Measurements from ENCODE around the gene SYT17. TPM values are rescaled to one million over a fixed set of nuclear protein-coding genes. Genes with fewer than 3 reads are reported as not detected.
"Not testable (repeated sequence)": the region's sequence is repeated elsewhere in the genome, so short reads cannot be mapped to it uniquely, and the experiment has no call there.

The SYT17 gene
- polyA plus RNA-seq, 6 donors from 2014 or later, result 23.6 to 51.9 (median 33.1) TPM

GRCh38 chr16:19184823-19185509 lies 16.9 kb downstream of the SYT17 start:
- no peak for ATAC-seq (ENCODE audit: low read depth in 2 of 2)

GRCh38 chr16:19185510-19185851 lies 17.4 kb downstream of the SYT17 start:
- Mint-ChIP-seq H3K4me3 (no peak overlapping the region), H3K36me3 (peaks cover 18 to 21% of the 10 kb centered on the region in 2 donors), H3K27ac (no peak overlapping the region), H3K4me1 (peaks cover 0 to 4% (median 0%) of the 10 kb centered on the region in 3 donors), H3K9me3 (peaks cover 0 to 9% (median 2%) of the 10 kb centered on the region in 7 donors), H3K27me3 (peaks cover 3 to 10% (median 4%) of the 10 kb centered on the region in 3 donors)
- DNase-seq (no peak), ATAC-seq (ENCODE audit: low read depth in 2 of 2) (no peak)

More at GRCh38 chr16:19184823-19185509, 16.9 kb downstream of the SYT17 start:
- no peak for DNase-seq
- Mint-ChIP-seq H3K27ac (peak overlapping the region in 1 of 6 donors; percentile 6), H3K4me3 (no peak overlapping the region), H3K27me3 (peaks cover 3 to 16% (median 6%) of the 10 kb centered on the region in 3 donors), H3K9me3 (peaks cover 0 to 9% (median 2%) of the 10 kb centered on the region in 7 donors), H3K4me1 (peaks cover 0 to 9% (median 0%) of the 10 kb centered on the region in 3 donors), H3K36me3 (peaks cover 23 to 25% of the 10 kb centered on the region in 2 donors)

DNA sequence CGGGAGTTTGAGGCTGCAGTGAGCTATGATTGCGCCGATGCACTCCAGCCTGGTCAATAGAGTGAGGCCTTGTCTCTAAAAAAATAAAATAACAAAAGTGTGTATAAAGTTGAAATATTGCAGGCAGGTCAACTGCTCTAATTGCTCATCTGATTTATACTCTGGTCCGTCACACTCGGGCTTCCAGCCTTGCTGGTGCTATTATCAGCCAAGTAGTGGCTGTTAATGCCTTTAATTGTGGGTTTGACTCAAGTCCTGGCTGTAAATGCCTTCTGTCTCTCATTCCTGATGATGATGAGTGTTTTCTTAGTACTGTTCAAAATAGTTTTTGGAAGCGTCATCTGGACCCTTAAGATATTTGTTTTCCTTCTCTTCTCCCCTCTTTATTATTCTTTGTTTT lies 18.4 kb downstream of the SYT17 start:
- Mint-ChIP-seq H3K9me3 (peaks cover 0 to 9% (median 2%) of the 10 kb centered on the region in 7 donors), H3K4me1 (peaks cover 0 to 4% (median 0%) of the 10 kb centered on the region in 3 donors), H3K27me3 (peaks cover 2 to 5% (median 3%) of the 10 kb centered on the region in 3 donors), H3K36me3 (peaks cover 13 to 23% of the 10 kb centered on the region in 2 donors), H3K27ac (no peak overlapping the region), H3K4me3 (no peak overlapping the region)
- no peak for DNase-seq
- no peak for ATAC-seq (ENCODE audit: low read depth in 2 of 2)

GRCh38 chr16:19187961-19188360 lies 19.9 kb downstream of the SYT17 start:
- Mint-ChIP-seq H3K36me3 (peaks cover 6 to 24% of the 10 kb centered on the region in 2 donors), H3K27me3 (peaks cover 0 to 13% (median 3%) of the 10 kb centered on the region in 3 donors)
- not testable (repeated sequence) for ATAC-seq (ENCODE audit: low read depth in 2 of 2); H3K27ac Mint-ChIP-seq; H3K4me1 Mint-ChIP-seq; H3K9me3 Mint-ChIP-seq; H3K4me3 Mint-ChIP-seq; DNase-seq

DNA sequence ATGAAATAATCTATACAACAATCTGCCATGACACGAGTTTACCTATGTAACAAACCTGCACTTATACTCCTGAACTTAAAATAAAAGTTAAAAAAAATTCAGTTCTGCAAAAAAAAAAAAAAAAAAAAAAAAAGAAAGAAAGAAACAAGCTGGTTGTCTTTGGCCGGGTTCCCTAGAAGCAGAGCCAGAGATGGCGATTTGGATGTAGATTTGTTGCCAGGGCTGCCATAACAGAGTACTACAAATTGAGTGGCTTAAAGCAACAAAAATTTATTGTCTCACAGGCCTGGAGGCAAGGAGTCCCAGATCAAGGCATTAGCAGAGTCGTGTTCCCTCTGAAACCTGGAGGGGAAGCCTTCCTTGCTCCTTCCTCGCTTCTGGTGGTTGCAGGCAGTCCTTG lies 20.4 kb downstream of the SYT17 start:
- Mint-ChIP-seq H3K27me3 (peaks cover 0 to 13% (median 0%) of the 10 kb centered on the region in 3 donors), H3K4me1 (peaks cover 0 to 12% (median 6%) of the 10 kb centered on the region in 3 donors), H3K36me3 (peaks cover 6 to 22% of the 10 kb centered on the region in 2 donors), H3K9me3 (peaks cover 0 to 9% (median 2%) of the 10 kb centered on the region in 7 donors), H3K27ac (no peak overlapping the region), H3K4me3 (no peak overlapping the region)
- DNase-seq, result no peak
- ATAC-seq (ENCODE audit: low read depth in 2 of 2), result no peak

DNA sequence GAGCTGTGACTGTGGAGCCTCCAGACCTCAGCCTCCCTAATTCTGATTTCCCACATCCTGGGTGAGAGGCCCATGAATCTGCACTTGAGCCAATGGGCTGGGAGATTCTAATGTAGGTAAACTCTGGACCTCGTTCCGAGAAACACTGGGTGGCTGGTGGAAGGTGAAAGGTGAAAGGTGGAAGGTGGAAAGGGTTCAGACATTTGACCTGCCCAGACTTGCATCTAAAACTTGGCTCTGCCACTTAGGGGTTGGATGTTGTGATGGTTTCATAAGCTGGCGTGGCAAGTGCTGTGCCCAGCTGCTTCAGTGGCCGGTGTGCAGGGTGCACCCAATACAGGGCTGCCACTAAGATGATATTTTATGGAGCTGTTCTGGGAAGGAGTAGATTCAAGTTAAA lies 24.8 kb downstream of the SYT17 start:
- peaks cover 6 to 9% of the 10 kb centered on the region in 2 donors for H3K36me3 Mint-ChIP-seq

DNA sequence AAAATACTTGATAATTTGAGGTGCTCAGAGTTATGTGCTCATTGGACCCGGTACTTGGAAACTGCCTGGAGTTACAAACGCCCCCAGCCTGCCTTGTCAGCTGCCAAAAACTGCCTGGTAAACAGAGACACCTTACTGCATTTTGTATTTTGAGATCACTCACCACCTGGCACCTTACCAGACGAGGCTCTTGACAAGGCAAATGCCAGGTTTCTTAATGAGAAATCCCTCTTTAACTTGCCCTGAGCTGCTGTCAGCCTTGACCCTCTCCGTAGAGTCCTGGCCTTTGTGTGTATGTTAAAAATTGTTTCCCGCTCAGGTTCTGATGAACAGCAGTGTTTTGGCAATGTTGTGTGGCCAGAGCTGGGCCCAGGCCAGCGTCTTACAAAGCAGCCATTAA lies 28.8 kb downstream of the SYT17 start:
- peaks cover 9 to 23% of the 10 kb centered on the region in 2 donors for H3K36me3 Mint-ChIP-seq
- peaks cover 4 to 25% (median 17%) of the 10 kb centered on the region in 7 donors for H3K9me3 Mint-ChIP-seq
- no peak overlapping the region for H3K27ac Mint-ChIP-seq
- H3K4me1 Mint-ChIP-seq, result peaks cover 0 to 18% (median 6%) of the 10 kb centered on the region in 3 donors
- ATAC-seq (ENCODE audit: low read depth in 2 of 2) (no peak), DNase-seq (no peak)
- peaks cover 0 to 8% (median 0%) of the 10 kb centered on the region in 3 donors for H3K27me3 Mint-ChIP-seq
- H3K4me3 Mint-ChIP-seq, result no peak overlapping the region

More for the DNA sequence above, 24.8 kb downstream of the SYT17 start:
- DNase-seq (no peak), ATAC-seq (ENCODE audit: low read depth in 2 of 2) (no peak)
- H3K4me3 Mint-ChIP-seq, result no peak overlapping the region
- H3K4me1 Mint-ChIP-seq, result peaks cover 0 to 18% (median 6%) of the 10 kb centered on the region in 3 donors
- peaks cover 0 to 13% (median 0%) of the 10 kb centered on the region in 3 donors for H3K27me3 Mint-ChIP-seq
- H3K27ac Mint-ChIP-seq, result peak overlapping the region in 1 of 6 donors; percentile 9
- peaks cover 0 to 4% (median 2%) of the 10 kb centered on the region in 7 donors for H3K9me3 Mint-ChIP-seq

DNA sequence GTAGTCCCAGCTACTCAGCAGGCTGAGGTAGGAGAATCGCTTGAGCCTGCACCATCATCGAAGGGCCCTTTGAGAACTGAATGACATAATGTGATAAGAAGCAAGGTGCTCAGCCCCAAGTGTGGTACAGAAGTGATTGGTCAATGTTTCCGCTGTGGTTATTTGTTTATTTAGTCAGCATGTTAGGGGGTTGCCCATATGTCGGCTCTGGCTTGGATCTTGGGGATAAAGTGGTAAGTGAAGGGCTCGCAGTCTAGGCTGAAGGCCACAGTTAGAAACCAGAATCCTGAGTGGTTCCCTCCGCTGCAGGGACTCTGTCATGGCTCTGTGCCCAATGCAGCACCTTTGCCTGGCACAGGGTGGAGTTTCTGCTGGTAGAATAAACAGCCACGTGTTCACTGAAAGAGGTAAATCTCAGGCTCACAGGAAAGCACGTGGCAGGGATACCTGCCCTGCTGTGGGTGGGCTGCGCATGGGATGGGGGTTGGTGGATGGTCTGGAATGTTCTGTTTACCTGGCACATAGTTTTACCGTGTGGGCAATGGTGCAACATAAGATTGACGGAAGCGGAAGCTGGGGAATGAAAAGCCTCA lies 35.4 kb downstream of the SYT17 start:
- Mint-ChIP-seq H3K4me1 (peaks cover 11 to 52% (median 27%) of the 10 kb centered on the region in 3 donors), H3K9me3 (peaks cover 4 to 26% (median 21%) of the 10 kb centered on the region in 7 donors), H3K36me3 (peaks cover 9 to 18% of the 10 kb centered on the region in 2 donors), H3K27ac (peak overlapping the region in 4 of 6 donors; percentile 26 to 84 (median 73)), H3K4me3 (peak overlapping the region in 1 of 8 donors; percentile 32), H3K27me3 (no peaks in the 10 kb centered on the region)
- ATAC-seq (ENCODE audit: low read depth in 2 of 2), result no peak
- DNase-seq, result no peak

GRCh38 chr16:19210280-19210924 lies 42.4 kb downstream of the SYT17 start:
- ATAC-seq (ENCODE audit: low read depth in 2 of 2) (peak; percentile 77 to 84), DNase-seq (peak; percentile 80)
- H3K27me3 Mint-ChIP-seq, result no peaks in the 10 kb centered on the region
- H3K9me3 Mint-ChIP-seq, result peaks cover 0 to 31% (median 14%) of the 10 kb centered on the region in 7 donors
- H3K27ac Mint-ChIP-seq, result peak overlapping the region; percentile 96 to 99 (median 98)
- peaks cover 24 to 88% (median 43%) of the 10 kb centered on the region in 3 donors for H3K4me1 Mint-ChIP-seq
- peaks cover 0 to 16% of the 10 kb centered on the region in 2 donors for H3K36me3 Mint-ChIP-seq
- H3K4me3 Mint-ChIP-seq, result peak overlapping the region; percentile 72 to 94 (median 88)

DNA sequence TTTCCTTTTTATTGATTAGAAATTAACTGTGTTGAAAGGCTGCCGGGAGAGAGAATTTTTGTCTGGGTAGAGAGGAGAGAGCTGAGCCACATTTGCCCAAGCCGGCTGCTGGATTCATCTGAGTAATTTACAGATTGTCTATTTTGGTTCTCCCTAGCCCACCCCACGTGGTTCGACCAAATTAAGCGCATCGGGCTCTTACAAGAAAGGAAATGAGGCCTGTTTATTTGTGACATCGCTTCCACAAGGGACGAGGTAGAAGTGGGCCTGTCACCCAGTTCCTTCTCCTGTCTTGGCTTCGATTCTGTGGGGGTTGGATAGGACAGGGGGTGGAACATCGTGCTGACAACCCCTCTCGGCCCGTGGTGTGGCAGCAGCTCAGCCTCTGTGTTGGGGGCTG lies 42.9 kb downstream of the SYT17 start:
- Mint-ChIP-seq H3K36me3 (peaks cover 0 to 16% of the 10 kb centered on the region in 2 donors), H3K27me3 (no peaks in the 10 kb centered on the region), H3K4me3 (peak overlapping the region; percentile 72 to 94 (median 88)), H3K9me3 (peaks cover 0 to 35% (median 14%) of the 10 kb centered on the region in 7 donors), H3K27ac (peak overlapping the region; percentile 96 to 99 (median 98)), H3K4me1 (peaks cover 24 to 83% (median 38%) of the 10 kb centered on the region in 3 donors)
- ATAC-seq (ENCODE audit: low read depth in 2 of 2), result peak; percentile 51 to 54
- DNase-seq, result peak; percentile 74

DNA sequence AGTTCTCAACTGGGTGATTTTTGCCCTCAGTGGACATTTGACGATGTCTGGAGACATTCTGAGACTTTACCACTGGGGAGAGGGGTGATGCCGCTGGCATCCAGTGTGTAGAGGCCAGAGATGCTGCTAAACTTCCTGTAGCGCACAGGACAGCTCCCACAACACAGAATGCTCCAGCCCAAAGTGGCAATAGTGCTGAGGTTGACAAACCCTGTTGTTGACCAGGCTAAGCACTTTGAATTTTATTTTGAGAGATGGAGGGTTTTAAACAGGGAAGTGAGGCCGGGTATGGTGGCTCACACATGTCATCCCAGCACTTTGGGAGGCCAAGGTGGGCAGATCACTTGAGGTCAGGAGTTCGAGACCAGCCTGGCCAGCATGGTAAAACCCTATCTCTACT lies 44.0 kb downstream of the SYT17 start:
- no peaks in the 10 kb centered on the region for H3K27me3 Mint-ChIP-seq
- ATAC-seq (ENCODE audit: low read depth in 2 of 2) (no peak), DNase-seq (no peak)
- H3K36me3 Mint-ChIP-seq, result peaks cover 6 to 16% of the 10 kb centered on the region in 2 donors
- peak overlapping the region in 6 of 8 donors; percentile 9 to 88 (median 34) for H3K4me3 Mint-ChIP-seq
- peaks cover 0 to 37% (median 17%) of the 10 kb centered on the region in 7 donors for H3K9me3 Mint-ChIP-seq
- peaks cover 18 to 76% (median 30%) of the 10 kb centered on the region in 3 donors for H3K4me1 Mint-ChIP-seq
- peak overlapping the region in 5 of 6 donors; percentile 24 to 99 (median 96) for H3K27ac Mint-ChIP-seq

DNA sequence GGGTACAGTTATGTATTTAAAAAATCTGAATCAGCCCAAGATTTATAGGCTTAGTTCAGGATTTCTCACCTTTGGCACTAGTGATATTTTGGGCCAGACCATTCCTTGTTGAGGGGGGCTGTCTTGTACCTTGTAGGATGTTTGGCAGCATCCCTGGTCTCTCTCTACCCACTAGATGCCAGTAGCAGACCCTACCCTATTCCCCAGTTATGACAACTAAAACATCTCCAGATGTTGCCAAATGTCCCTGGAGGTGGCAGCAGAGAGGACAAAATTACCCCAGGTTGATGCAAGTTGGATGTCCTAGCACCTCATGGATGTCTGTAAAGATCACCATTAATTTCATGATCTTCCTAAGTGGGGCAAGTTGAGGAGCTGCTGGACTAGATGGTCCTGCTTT lies 45.8 kb downstream of the SYT17 start:
- H3K4me3 Mint-ChIP-seq, result peak overlapping the region in 5 of 8 donors; percentile 5 to 85 (median 50)
- no peaks in the 10 kb centered on the region for H3K27me3 Mint-ChIP-seq
- no peak for DNase-seq
- peak overlapping the region in 5 of 6 donors; percentile 14 to 72 (median 32) for H3K27ac Mint-ChIP-seq
- H3K9me3 Mint-ChIP-seq, result peaks cover 0 to 37% (median 15%) of the 10 kb centered on the region in 7 donors
- peaks cover 6 to 16% of the 10 kb centered on the region in 2 donors for H3K36me3 Mint-ChIP-seq
- no peak for ATAC-seq (ENCODE audit: low read depth in 2 of 2)
- H3K4me1 Mint-ChIP-seq, result peaks cover 13 to 70% (median 29%) of the 10 kb centered on the region in 3 donors

- peak overlapping the region in 1 of 6 donors; percentile 28 for H3K27ac Mint-ChIP-seq
- H3K9me3 Mint-ChIP-seq, result peaks cover 0 to 35% (median 15%) of the 10 kb centered on the region in 7 donors
- ATAC-seq (ENCODE audit: low read depth in 2 of 2) (no peak), DNase-seq (no peak)
- H3K4me1 Mint-ChIP-seq, result peaks cover 7 to 66% (median 24%) of the 10 kb centered on the region in 3 donors
- peaks cover 18 to 26% of the 10 kb centered on the region in 2 donors for H3K36me3 Mint-ChIP-seq
- H3K27me3 Mint-ChIP-seq, result no peaks in the 10 kb centered on the region
- H3K4me3 Mint-ChIP-seq, result no peak overlapping the region
Observed at GRCh38 chr16:19215705-19216104, 47.7 kb downstream of the SYT17 start.

Measured in naive B cell (primary cell).